ENCODE results near the gene TP53. TPM values are rescaled to one million over a fixed set of nuclear protein-coding genes. Genes with fewer than 3 reads are reported as not detected.
A peak's percentile ranks its signal among the peaks of the same experiment; 100 is the strongest.

Gene TP53
- total RNA-seq, 1 experiment from 2014 or later, result 9.2 TPM

DNA sequence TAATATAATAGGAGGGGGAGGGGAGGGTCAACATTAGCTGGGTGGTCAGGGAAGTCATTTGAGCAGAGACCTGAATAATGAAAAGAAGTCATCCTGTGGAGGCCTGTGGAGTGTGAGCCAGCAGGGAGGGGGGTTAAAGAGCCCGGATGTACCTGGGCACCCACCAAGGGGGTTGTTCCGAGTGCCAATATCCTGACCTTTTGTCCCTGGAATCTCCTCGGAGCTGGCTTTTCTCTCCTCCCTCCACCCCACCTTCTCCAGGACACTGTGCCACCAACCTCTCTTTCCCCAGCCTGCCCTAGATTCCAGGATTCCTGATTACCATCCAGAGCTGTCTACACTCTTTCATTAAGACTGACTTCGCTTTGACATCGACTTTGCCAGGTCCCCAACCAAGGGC lies 51.1 kb downstream of the TP53 start:
- Histone ChIP-seq H3K4me3 (ENCODE audit: low read depth, low read length) (no peak overlapping the region), H3K9me3 (no peaks in the 10 kb centered on the region), H3K27me3 (replicated peaks; ENCODE audit: control insufficient read depth, insufficient read depth, low read length) (no peaks in the 10 kb centered on the region), H3K36me3 (ENCODE audit: control insufficient read depth, insufficient read depth, low read length) (no peaks in the 10 kb centered on the region), H3K4me1 (no peaks in the 10 kb centered on the region)
- Mint-ChIP-seq H3K9me3 (ENCODE audit: unreplicated experiment) (no peaks in the 10 kb centered on the region), H3K4me1 (ENCODE audit: low read depth, unreplicated experiment) (no peaks in the 10 kb centered on the region), H3K4me3 (ENCODE audit: unreplicated experiment) (no peak overlapping the region), H3K36me3 (ENCODE audit: insufficient read depth, unreplicated experiment) (no peaks in the 10 kb centered on the region), H3K27me3 (ENCODE audit: insufficient read depth, unreplicated experiment) (no peaks in the 10 kb centered on the region), H3K27ac (ENCODE audit: unreplicated experiment) (no peak overlapping the region)
- DNase-seq, result no peak
- BruUV-seq (replicated peaks), result no TSS peak
- TF ChIP-seq, protein P1, sequence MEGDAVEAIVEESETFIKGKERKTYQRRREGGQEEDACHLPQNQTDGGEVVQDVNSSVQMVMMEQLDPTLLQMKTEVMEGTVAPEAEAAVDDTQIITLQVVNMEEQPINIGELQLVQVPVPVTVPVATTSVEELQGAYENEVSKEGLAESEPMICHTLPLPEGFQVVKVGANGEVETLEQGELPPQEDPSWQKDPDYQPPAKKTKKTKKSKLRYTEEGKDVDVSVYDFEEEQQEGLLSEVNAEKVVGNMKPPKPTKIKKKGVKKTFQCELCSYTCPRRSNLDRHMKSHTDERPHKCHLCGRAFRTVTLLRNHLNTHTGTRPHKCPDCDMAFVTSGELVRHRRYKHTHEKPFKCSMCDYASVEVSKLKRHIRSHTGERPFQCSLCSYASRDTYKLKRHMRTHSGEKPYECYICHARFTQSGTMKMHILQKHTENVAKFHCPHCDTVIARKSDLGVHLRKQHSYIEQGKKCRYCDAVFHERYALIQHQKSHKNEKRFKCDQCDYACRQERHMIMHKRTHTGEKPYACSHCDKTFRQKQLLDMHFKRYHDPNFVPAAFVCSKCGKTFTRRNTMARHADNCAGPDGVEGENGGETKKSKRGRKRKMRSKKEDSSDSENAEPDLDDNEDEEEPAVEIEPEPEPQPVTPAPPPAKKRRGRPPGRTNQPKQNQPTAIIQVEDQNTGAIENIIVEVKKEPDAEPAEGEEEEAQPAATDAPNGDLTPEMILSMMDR (IDR thresholded peaks at IDR 0.05; ENCODE audit: insufficient read depth in 1 of 2, low read depth in 1 of 2, low read length in 1 of 2, severe bottlenecking in 1 of 2, unreplicated experiment in 1 of 2), result no peak
- intact Hi-C loops (cut with micrococcal nuclease; ENCODE audit: unreplicated experiment), result no loop called here
- POLR2A ChIA-PET, result no interaction called here
- CTCF ChIA-PET, result interaction anchor here (1.5 kb wide), 1 partner anchor 51 kb away, joined by 4 read pairs; the partner anchor contains the start of gene TP53

DNA sequence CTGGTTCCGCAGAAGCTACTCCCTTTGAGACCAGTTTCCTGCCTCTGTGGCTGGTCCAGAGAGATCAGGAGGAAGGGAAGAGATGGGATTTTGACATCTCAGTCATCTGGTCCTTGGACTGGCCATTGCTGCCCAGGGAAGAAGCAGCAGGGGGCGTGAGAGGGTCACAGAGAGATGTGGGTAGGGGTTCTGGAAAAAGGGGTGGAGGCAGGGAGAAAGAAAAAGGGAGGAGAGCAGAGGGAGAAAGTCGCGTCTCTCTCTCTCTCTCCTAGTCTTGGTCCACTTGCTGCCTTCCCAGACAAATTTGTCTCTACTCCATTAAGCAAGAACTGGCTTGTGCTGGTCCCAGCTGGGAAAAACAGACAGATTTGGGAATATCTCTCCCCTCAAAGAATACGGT lies 52.9 kb downstream of the TP53 start:
- Mint-ChIP-seq H3K36me3 (ENCODE audit: insufficient read depth, unreplicated experiment) (no peaks in the 10 kb centered on the region), H3K27me3 (ENCODE audit: insufficient read depth, unreplicated experiment) (no peaks in the 10 kb centered on the region), H3K4me1 (ENCODE audit: low read depth, unreplicated experiment) (no peaks in the 10 kb centered on the region), H3K4me3 (ENCODE audit: unreplicated experiment) (no peak overlapping the region), H3K9me3 (ENCODE audit: unreplicated experiment) (no peaks in the 10 kb centered on the region), H3K27ac (ENCODE audit: unreplicated experiment) (no peak overlapping the region)
- CTCF ChIA-PET, result interaction anchor here (0.5 kb wide), 1 partner anchor 28 kb away, joined by 3 read pairs; no protein-coding TSS in a partner anchor
- Histone ChIP-seq H3K36me3 (ENCODE audit: control insufficient read depth, insufficient read depth, low read length) (no peaks in the 10 kb centered on the region), H3K27me3 (replicated peaks; ENCODE audit: control insufficient read depth, insufficient read depth, low read length) (no peaks in the 10 kb centered on the region), H3K9me3 (no peaks in the 10 kb centered on the region), H3K4me3 (ENCODE audit: low read depth, low read length) (no peak overlapping the region), H3K4me1 (peaks cover 3% of the 10 kb centered on the region; the same call in 1 of the 2 replicates)
- TF ChIP-seq, protein P1 (IDR thresholded peaks at IDR 0.05; ENCODE audit: insufficient read depth in 1 of 2, low read depth in 1 of 2, low read length in 1 of 2, severe bottlenecking in 1 of 2, unreplicated experiment in 1 of 2), result peak; percentile 27 to 55
- no TSS peak for BruUV-seq (replicated peaks)
- intact Hi-C loops (cut with micrococcal nuclease; ENCODE audit: unreplicated experiment), result loop anchor here (1.0 kb wide), 1 partner anchor 54 kb away; the partner anchor contains the start of gene WRAP53
- DNase-seq, result peak; percentile 64 to 68
- POLR2A ChIA-PET, result interaction anchor here (0.6 to 0.7 kb wide), 2 partner anchors 16 to 53 kb away, joined by 4 to 8 read pairs; partner anchors contain the start of gene TP53

DNA sequence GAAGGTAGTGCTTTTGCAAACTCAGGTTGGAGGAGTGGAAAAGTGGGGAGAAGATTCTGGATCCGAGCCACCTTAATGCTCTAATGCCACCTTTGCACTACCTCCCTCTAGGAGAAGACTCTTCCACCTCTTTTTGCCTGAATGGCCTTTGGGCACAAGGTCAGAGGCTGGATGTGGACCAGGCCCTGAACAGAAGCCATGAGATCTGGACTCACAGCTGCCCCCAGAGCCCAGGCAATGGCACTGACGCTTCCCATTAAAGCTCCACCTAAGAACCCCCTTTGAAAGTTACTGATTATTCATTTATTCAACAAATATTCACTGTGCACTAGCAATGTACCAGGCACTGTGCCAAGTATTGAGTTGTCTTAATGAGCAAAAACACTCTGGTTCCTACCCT lies 54.2 kb downstream of the TP53 start:
- H3K27ac Mint-ChIP-seq (ENCODE audit: unreplicated experiment), result no peak overlapping the region
- TF ChIP-seq, protein P1 (IDR thresholded peaks at IDR 0.05; ENCODE audit: insufficient read depth in 1 of 2, low read depth in 1 of 2, low read length in 1 of 2, severe bottlenecking in 1 of 2, unreplicated experiment in 1 of 2), result no peak
- no peaks in the 10 kb centered on the region for H3K36me3 Mint-ChIP-seq (ENCODE audit: insufficient read depth, unreplicated experiment)
- no peak overlapping the region for H3K4me3 Mint-ChIP-seq (ENCODE audit: unreplicated experiment)
- CTCF ChIA-PET, result interaction anchor here (0.6 to 1.5 kb wide), 5 partner anchors 14 to 55 kb away, joined by 3 to 9 read pairs (median 5); partner anchors contain the start of genes ATP1B2, FXR2, TP53 and WRAP53
- H3K9me3 ChIP-seq, result no peaks in the 10 kb centered on the region
- no peaks in the 10 kb centered on the region for H3K27me3 ChIP-seq (replicated peaks; ENCODE audit: control insufficient read depth, insufficient read depth, low read length)
- BruUV-seq (replicated peaks), result no TSS peak
- no peaks in the 10 kb centered on the region for H3K9me3 Mint-ChIP-seq (ENCODE audit: unreplicated experiment)
- POLR2A ChIA-PET, result no interaction called here
- H3K4me1 Mint-ChIP-seq (ENCODE audit: low read depth, unreplicated experiment), result no peaks in the 10 kb centered on the region
- no peak for DNase-seq
- H3K27me3 Mint-ChIP-seq (ENCODE audit: insufficient read depth, unreplicated experiment), result no peaks in the 10 kb centered on the region
- no peak overlapping the region for H3K4me3 ChIP-seq (ENCODE audit: low read depth, low read length)
- H3K4me1 ChIP-seq, result peaks cover 3% of the 10 kb centered on the region; the same call in 1 of the 2 replicates
- H3K36me3 ChIP-seq (ENCODE audit: control insufficient read depth, insufficient read depth, low read length), result no peaks in the 10 kb centered on the region
- intact Hi-C loops (cut with micrococcal nuclease; ENCODE audit: unreplicated experiment), result no loop called here
